H1 (cell line): Measurements from ENCODE around the gene RP9. TPM values are rescaled to one million over a fixed set of nuclear protein-coding genes. Genes with fewer than 3 reads are reported as not detected.

ENCODE experiments used
- CEBPB ChIP-seq: IDR thresholded peaks from 2 replicates; pipeline ENCODE4 v1.6.1; 2012; ENCODE audit warnings: low read depth, low read length
- CTCF ChIP-seq, 3 experiments: IDR thresholded peaks; 1 replicate in 2 of 3; 2 replicates in 1 of 3; pipeline versions ENCODE4 v1.5.1 to v1.6.1; 2011; ENCODE audit warnings: low read length in 3 of 3, mild to moderate bottlenecking in 3 of 3, inconsistent platforms in 2 of 3, low read depth in 1 of 3, moderate library complexity in 1 of 3; ENCODE audit not compliant: insufficient read depth in 1 of 3; ENCODE audit errors: control extremely low read depth in 1 of 3
- HDAC2 ChIP-seq, 2 experiments: fragments of 300-600 bp in 1 of 2; sonication (generic) in 1 of 2; IDR thresholded peaks; 2 replicates each; pipeline ENCODE4 v1.6.1; 2011 to 2012; ENCODE audit warnings: low read depth in 2 of 2, low read length in 2 of 2, mild to moderate bottlenecking in 2 of 2, moderate library complexity in 2 of 2, borderline replicate concordance in 1 of 2, inconsistent platforms in 1 of 2
- SIN3A ChIP-seq, 2 experiments: IDR thresholded peaks in 1 of 2; conservative IDR thresholded peaks in 1 of 2; 2 replicates each; pipeline ENCODE4 v1.6.1; 2011 to 2012; ENCODE audit warnings: low read length in 2 of 2, improper control_type of control experiment in 1 of 2, low read depth in 1 of 2, mild to moderate bottlenecking in 1 of 2
- SRF ChIP-seq: IDR thresholded peaks from 2 replicates; pipeline ENCODE4 v1.6.1; 2011; ENCODE audit warnings: mild to moderate bottlenecking, low read depth, low read length, moderate library complexity
- USF2 ChIP-seq: IDR thresholded peaks from 2 replicates; pipeline ENCODE4 v1.6.1; 2011; ENCODE audit warnings: low read length, improper control_type of control experiment
- polyA plus RNA-seq, 7 experiments: library from polyadenylated mRNA; depleted of rRNA in 3 of 7; stranded (reverse) in 5 of 7; unstranded in 2 of 7; fragments of >200 nt in 5 of 7; fragments of 200-250 nt in 2 of 7; gene quantifications; 1 replicate in 5 of 7; 2 replicates in 1 of 7; 4 replicates in 1 of 7; pipeline versions ENCODE4 v1.2.1 to v1.2.3, GENCODE V29; 2011 to 2013; ENCODE audit warnings: missing spikeins in 2 of 7, mixed read lengths in 2 of 7
- total RNA-seq: library from RNA; stranded (reverse); fragmentation: NEBNext Ultra II Directional; extraction: Animal tissue kit (Norgen Biotek cat#: 25700); gene quantifications from 2 replicates; pipeline ENCODE4 v1.2.1, GENCODE V29; 2021

The RP9 gene
- total and polyA plus RNA-seq, 2 of the 8 experiments (the other 6 are each of a cell fraction or from before 2014, with no cell fraction given), result 11.0 to 12.4 TPM

GRCh38 chr7:33073243-33073642, 36.0 kb downstream of the RP9 start (continued):
- TF ChIP-seq CTCF (IDR thresholded peaks at IDR 0.05; ENCODE audit: control extremely low read depth in 1 of 3, insufficient read depth in 1 of 3, low read depth in 1 of 3, low read length in 3 of 3) (no peak), HDAC2 (IDR thresholded peaks at IDR 0.05; ENCODE audit: borderline replicate concordance in 1 of 2, low read depth in 2 of 2, low read length in 2 of 2) (no peak), SRF (no peak), CEBPB (no peak), SIN3A (conservative IDR thresholded peaks at IDR 0.05 in 1 of 2, IDR thresholded peaks at IDR 0.05 in 1 of 2; ENCODE audit: low read depth in 1 of 2, low read length in 2 of 2) (no peak), USF2 (no peak)
